ENCODE measurements around the gene GTPBP4. TPM values are rescaled to one million over a fixed set of nuclear protein-coding genes. Genes with fewer than 3 reads are reported as not detected.

Gene GTPBP4
- total RNA-seq, 1 experiment from 2014 or later, result 111 TPM

DNA sequence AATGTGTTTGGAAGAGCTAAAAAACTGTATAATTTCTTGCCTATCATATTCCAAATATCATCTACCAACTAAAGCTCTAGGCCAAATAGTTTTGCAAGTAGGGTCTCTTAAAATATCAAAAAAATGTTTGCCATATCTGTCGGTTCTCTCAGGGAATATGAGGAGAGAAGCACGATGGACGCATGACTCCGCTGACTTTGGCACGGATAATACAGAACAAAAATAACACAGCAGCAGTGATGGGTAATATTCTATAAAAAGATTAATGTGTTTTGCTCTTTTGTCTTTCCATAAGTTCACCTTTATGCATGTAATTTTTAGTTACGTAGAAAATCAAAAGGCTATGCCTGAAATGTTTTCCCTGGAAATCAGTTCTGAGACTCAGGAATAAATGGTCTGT, 38.3 kb downstream of the GTPBP4 start:
- intact Hi-C loops (cut with micrococcal nuclease), result no loop called here
- Histone ChIP-seq H3K4me1 (ENCODE audit: control insufficient read depth in 1 of 2, insufficient read depth in 2 of 2, low read length in 2 of 2) (no peaks in the 10 kb centered on the region), H3K9ac (ENCODE audit: low read length) (no peak overlapping the region), H3K79me2 (ENCODE audit: insufficient read depth, low read length) (no peaks in the 10 kb centered on the region), H3K9me2 (ENCODE audit: insufficient read depth) (no peaks in the 10 kb centered on the region), H3K36me3 (ENCODE audit: control insufficient read depth in 1 of 2, insufficient read depth in 2 of 2, low read length in 2 of 2) (no peaks in the 10 kb centered on the region), H3K4me3 (replicated peaks in 1 of 2; ENCODE audit: low read depth in 1 of 2, low read length in 2 of 2) (no peak overlapping the region), H3K27me3 (ENCODE audit: insufficient read depth, low read length) (no peaks in the 10 kb centered on the region), H3K27ac (ENCODE audit: low read depth, low read length) (no peak overlapping the region), H4K20me1 (ENCODE audit: insufficient read depth) (no peaks in the 10 kb centered on the region), H3K4me2 (ENCODE audit: low read length) (no peak overlapping the region), H3K9me3 (ENCODE audit: control insufficient read depth in 1 of 2, insufficient read depth in 1 of 2, low read depth in 1 of 2, low read length in 2 of 2) (no peaks in the 10 kb centered on the region), H2AFZ (ENCODE audit: low read depth, low read length, poor library complexity, severe bottlenecking) (no peak overlapping the region)
- TF ChIP-seq, protein P1, sequence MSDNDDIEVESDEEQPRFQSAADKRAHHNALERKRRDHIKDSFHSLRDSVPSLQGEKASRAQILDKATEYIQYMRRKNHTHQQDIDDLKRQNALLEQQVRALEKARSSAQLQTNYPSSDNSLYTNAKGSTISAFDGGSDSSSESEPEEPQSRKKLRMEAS (IDR thresholded peaks at IDR 0.05), result no peak
- DNase-seq (ENCODE audit: low read depth, low spot score) (no peak), ATAC-seq (no peak)
- RAD21 ChIA-PET (ENCODE audit: low non-redundant PET in 1 of 2, low total read pairs in 2 of 2, uncharacterized antibody in 2 of 2, unreplicated experiment in 2 of 2), result no interaction called here
- CTCF ChIA-PET, result no interaction called here
- no TSS peak for BruUV-seq (replicated peaks)
- POLR2A ChIA-PET, result no interaction called here

DNA sequence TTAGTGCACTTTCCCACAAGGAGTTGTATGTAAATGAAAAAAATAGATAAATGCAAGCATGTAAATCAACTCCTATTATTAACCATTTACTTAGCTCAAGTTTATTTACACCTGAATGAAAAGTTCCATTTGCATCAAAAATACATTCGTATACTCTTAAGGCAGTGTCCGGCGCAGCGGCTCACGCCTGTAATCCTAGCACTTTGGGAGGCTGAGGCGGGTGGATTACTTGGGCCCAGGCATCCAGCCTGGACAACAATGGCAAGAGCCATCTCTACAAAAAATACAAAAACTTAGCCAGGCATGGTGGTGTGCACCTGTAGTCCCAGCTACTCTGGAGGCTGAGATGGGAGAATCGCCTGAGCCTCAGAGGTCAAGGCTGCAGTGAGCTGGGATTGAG, 41.6 kb downstream of the GTPBP4 start:
- no peak for ATAC-seq
- Histone ChIP-seq H3K79me2 (ENCODE audit: insufficient read depth, low read length) (no peaks in the 10 kb centered on the region), H4K20me1 (ENCODE audit: insufficient read depth) (no peaks in the 10 kb centered on the region), H3K36me3 (ENCODE audit: control insufficient read depth in 1 of 2, insufficient read depth in 2 of 2, low read length in 2 of 2) (no peaks in the 10 kb centered on the region), H3K4me3 (replicated peaks in 1 of 2; ENCODE audit: low read depth in 1 of 2, low read length in 2 of 2) (no peak overlapping the region), H3K9me3 (ENCODE audit: control insufficient read depth in 1 of 2, insufficient read depth in 1 of 2, low read depth in 1 of 2, low read length in 2 of 2) (no peaks in the 10 kb centered on the region), H3K4me1 (ENCODE audit: control insufficient read depth in 1 of 2, insufficient read depth in 2 of 2, low read length in 2 of 2) (no peaks in the 10 kb centered on the region), H3K9me2 (ENCODE audit: insufficient read depth) (no peaks in the 10 kb centered on the region), H3K27me3 (ENCODE audit: insufficient read depth, low read length) (no peaks in the 10 kb centered on the region), H3K4me2 (ENCODE audit: low read length) (no peak overlapping the region), H3K27ac (ENCODE audit: low read depth, low read length) (no peak overlapping the region), H2AFZ (ENCODE audit: low read depth, low read length, poor library complexity, severe bottlenecking) (no peak overlapping the region), H3K9ac (ENCODE audit: low read length) (no peak overlapping the region)
- no peak for TF ChIP-seq FOSL1 (IDR thresholded peaks at IDR 0.05; ENCODE audit: low read depth)
- TF ChIP-seq SRF (IDR thresholded peaks at IDR 0.05; ENCODE audit: low read depth), result no peak
- no peak for TF ChIP-seq SP1 (IDR thresholded peaks at IDR 0.05; ENCODE audit: low read depth)
- no peak for TF ChIP-seq CEBPB (IDR thresholded peaks at IDR 0.05; ENCODE audit: low read depth)
- TF ChIP-seq, protein P2, sequence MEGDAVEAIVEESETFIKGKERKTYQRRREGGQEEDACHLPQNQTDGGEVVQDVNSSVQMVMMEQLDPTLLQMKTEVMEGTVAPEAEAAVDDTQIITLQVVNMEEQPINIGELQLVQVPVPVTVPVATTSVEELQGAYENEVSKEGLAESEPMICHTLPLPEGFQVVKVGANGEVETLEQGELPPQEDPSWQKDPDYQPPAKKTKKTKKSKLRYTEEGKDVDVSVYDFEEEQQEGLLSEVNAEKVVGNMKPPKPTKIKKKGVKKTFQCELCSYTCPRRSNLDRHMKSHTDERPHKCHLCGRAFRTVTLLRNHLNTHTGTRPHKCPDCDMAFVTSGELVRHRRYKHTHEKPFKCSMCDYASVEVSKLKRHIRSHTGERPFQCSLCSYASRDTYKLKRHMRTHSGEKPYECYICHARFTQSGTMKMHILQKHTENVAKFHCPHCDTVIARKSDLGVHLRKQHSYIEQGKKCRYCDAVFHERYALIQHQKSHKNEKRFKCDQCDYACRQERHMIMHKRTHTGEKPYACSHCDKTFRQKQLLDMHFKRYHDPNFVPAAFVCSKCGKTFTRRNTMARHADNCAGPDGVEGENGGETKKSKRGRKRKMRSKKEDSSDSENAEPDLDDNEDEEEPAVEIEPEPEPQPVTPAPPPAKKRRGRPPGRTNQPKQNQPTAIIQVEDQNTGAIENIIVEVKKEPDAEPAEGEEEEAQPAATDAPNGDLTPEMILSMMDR (IDR thresholded peaks at IDR 0.05 in 2 of 3, conservative IDR thresholded peaks at IDR 0.05 in 1 of 3; ENCODE audit: borderline replicate concordance in 1 of 3, insufficient read depth in 1 of 3, low read depth in 2 of 3, low read length in 2 of 3), result no peak
- TF ChIP-seq, protein P1 (IDR thresholded peaks at IDR 0.05), result no peak
- TF ChIP-seq ZNF274 (IDR thresholded peaks at IDR 0.05; ENCODE audit: low read depth, low read length), result no peak
- TF ChIP-seq TCF7L2 (IDR thresholded peaks at IDR 0.05; ENCODE audit: borderline replicate concordance, extremely low read depth, insufficient read depth, insufficient read length), result no peak
- TF ChIP-seq POLR2AphosphoS5 (IDR thresholded peaks at IDR 0.05; ENCODE audit: low read depth, low read length), result no peak
- no peak for TF ChIP-seq ZFX (IDR thresholded peaks at IDR 0.05)
- TF ChIP-seq JUND (IDR thresholded peaks at IDR 0.05), result no peak
- TF ChIP-seq CBX3 (IDR thresholded peaks at IDR 0.05; ENCODE audit: low read depth), result no peak
- no peak for TF ChIP-seq EGR1 (IDR thresholded peaks at IDR 0.05; ENCODE audit: low read depth)
- intact Hi-C loops (cut with micrococcal nuclease), result no loop called here
- no peak for DNase-seq (ENCODE audit: low read depth, low spot score)
- ChIA-PET POLR2A (interaction anchor here (1.3 kb wide), 1 partner anchor 19 kb away, joined by 4 read pairs; no protein-coding TSS in a partner anchor), CTCF (no interaction called here), RAD21 (ENCODE audit: low non-redundant PET in 1 of 2, low total read pairs in 2 of 2, uncharacterized antibody in 2 of 2, unreplicated experiment in 2 of 2) (no interaction called here)
- no TSS peak for BruUV-seq (replicated peaks)
